ENCODE results near the gene OR8J1.

The OR8J1 gene, protein sequence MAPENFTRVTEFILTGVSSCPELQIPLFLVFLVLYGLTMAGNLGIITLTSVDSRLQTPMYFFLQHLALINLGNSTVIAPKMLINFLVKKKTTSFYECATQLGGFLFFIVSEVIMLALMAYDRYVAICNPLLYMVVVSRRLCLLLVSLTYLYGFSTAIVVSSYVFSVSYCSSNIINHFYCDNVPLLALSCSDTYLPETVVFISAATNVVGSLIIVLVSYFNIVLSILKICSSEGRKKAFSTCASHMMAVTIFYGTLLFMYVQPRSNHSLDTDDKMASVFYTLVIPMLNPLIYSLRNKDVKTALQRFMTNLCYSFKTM

DNA sequence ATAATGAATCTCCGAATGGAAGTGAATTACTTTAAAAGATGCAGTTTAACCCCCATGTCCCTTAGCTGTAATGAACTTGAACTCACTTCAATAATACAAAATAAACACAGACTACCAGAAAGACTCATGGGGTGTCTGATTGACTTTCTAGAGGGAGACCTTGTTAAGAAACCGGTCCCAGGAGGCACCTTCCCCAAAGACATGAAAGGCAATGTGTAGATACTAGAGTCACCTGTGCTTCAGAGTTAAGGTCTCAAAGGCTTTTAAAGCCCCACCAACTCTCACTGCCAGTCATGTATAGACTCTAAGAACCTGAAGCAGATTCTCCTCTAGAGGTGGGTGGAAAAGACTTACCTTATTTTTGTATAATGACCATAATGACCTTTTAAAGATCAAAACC lies at the start of gene OR8J1:
OR8J1 (plus strand) TSS at position 301 of the 400 bp plus-strand sequence. CDS start 5,956 bp downstream, outside the sequence.
- DNase-seq (ENCODE audit: low read depth) = no peak

DNA sequence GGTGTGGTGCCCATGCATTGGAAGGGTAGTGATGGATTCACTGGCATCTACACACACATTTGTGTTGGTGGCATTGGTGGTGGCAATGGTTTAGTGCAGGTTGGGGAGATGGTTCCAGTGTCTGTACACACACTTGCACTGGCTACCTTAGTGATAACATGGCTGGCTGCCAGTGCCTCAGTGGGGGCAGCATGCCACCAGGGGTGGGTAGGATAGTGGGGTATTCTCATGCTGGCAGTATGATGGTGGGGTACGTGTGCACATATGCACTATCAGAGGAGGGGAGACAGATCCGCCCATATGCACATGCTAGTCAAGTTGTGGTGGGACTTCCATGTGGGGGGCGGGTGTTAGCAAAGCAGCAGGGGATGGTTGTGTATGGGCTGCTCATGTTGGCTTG lies 46.3 kb upstream of the OR8J1 start:
- DNase-seq (ENCODE audit: low read depth) = no peak
- no peak overlapping the region for H3K4me3 ChIP-seq (ENCODE audit: low read length)
- TF ChIP-seq, protein P1, sequence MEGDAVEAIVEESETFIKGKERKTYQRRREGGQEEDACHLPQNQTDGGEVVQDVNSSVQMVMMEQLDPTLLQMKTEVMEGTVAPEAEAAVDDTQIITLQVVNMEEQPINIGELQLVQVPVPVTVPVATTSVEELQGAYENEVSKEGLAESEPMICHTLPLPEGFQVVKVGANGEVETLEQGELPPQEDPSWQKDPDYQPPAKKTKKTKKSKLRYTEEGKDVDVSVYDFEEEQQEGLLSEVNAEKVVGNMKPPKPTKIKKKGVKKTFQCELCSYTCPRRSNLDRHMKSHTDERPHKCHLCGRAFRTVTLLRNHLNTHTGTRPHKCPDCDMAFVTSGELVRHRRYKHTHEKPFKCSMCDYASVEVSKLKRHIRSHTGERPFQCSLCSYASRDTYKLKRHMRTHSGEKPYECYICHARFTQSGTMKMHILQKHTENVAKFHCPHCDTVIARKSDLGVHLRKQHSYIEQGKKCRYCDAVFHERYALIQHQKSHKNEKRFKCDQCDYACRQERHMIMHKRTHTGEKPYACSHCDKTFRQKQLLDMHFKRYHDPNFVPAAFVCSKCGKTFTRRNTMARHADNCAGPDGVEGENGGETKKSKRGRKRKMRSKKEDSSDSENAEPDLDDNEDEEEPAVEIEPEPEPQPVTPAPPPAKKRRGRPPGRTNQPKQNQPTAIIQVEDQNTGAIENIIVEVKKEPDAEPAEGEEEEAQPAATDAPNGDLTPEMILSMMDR (IDR thresholded peaks at IDR 0.05; ENCODE audit: insufficient read depth, low read depth, low read length, missing control alignments) = no peak

More for the DNA sequence above, at the start of gene OR8J1:
- TF ChIP-seq, protein P1 (IDR thresholded peaks at IDR 0.05; ENCODE audit: insufficient read depth, low read depth, low read length, missing control alignments) = no peak
- no peak within 1 kb of the TSS for H3K4me3 ChIP-seq (ENCODE audit: low read length)

DNA sequence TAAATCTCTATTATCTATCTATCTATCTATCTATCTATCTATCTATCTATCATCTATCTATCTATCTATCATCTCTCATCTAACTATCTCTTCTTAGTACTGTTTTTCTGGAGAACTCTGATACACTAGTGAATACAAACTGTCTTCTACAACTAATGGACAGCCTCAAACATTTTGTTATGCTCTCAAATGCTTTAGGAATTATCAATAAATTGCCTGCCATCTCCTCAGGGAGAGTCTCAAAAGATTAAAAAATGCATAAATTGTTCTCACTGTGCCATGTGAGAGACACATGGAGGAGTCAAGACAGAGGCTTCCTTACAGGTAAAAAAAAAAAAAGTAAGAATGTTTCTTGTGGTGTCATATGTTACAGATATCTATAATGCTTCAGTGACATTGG lies 39.2 kb upstream of the OR8J1 start, which contains the start of gene OR8K3:
OR8K3 (plus strand) TSS at position 301 of the 400 bp plus-strand sequence. CDS start 3,163 bp downstream, outside the sequence.
- DNase-seq (ENCODE audit: low read depth) = no peak
- TF ChIP-seq, protein P1 (IDR thresholded peaks at IDR 0.05; ENCODE audit: insufficient read depth, low read depth, low read length, missing control alignments) = no peak
- H3K4me3 ChIP-seq (ENCODE audit: low read length) = no peak within 1 kb of the TSS

DNA sequence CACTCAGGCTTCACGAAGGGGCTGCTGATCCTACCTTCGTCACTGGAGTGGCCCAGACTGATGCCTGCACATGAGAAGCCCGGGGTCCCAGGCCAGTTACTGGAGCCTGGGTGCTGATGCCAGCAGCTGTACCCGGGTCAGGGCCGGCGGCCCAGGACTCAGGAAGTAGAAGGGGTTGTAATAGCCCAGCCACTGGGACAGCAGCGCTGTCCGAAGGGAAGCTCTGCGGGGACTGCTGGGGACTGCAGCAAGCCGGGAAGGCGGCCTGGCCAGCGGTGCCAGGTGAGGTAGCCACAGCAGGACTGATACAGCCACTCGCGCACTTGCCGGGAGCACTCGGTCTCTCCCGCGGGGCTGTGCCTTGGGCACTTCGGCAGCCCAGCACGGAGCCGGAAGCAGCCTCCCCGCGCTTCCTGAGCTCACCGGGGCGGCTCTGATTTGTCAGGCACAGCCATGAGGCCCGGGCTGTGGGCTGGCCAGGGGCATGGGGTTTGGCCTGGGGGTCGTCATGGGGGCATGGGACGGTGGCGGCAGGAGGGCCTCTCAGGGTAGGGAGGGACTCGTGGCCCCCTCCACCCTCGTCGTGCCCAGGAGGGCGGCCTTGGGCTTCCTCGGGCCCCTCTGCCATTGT lies 22.1 kb upstream of the OR8J1 start:
- DNase-seq (ENCODE audit: low read depth) = no peak

DNA sequence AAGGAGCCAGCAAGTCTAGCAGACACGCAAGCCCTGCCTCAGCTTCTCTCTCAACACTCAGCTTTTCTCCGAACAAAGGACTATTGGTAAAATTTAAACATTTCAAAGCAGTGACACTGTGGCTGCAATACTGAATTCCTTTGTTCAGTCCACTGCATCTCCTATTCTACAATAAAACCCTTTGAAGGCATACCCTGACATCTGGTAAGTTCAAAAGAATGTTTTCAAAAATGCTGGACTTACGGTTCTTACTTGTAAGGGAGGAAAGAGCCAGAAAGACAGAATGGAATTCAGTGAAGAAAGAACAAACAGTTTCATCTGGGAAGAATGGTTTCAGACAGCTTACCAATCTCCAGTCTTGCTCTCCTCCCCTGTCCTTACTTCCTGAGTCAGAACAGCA lies 20.9 kb upstream of the OR8J1 start:
- TF ChIP-seq, protein P1 (IDR thresholded peaks at IDR 0.05; ENCODE audit: insufficient read depth, low read depth, low read length, missing control alignments) = no peak
- DNase-seq (ENCODE audit: low read depth) = no peak
- no peak overlapping the region for H3K4me3 ChIP-seq (ENCODE audit: low read length)

More for the DNA sequence above, 22.1 kb upstream of the OR8J1 start:
- no peak overlapping the region for H3K4me3 ChIP-seq (ENCODE audit: low read length)
- TF ChIP-seq, protein P1 (IDR thresholded peaks at IDR 0.05; ENCODE audit: insufficient read depth, low read depth, low read length, missing control alignments) = no peak

DNA sequence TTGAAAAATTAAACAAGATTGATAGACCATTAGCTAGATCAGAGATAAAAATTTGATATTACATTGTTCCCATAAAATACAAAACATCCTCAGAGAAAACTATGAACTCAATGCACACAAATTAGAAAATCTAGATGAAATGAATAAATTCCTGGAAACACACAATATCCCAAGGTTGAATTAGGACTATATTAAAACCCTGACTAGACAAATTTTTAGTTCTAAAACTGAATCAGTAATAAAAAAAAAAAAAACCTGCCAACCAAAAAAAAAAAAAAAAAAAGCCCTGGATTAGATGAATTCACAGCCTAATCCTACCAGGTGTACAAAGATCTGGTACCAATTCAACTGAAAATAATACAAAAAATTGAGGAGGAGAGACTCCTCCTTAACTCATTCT lies 13.8 kb upstream of the OR8J1 start:
- no peak overlapping the region for H3K4me3 ChIP-seq (ENCODE audit: low read length)
- TF ChIP-seq, protein P1 (IDR thresholded peaks at IDR 0.05; ENCODE audit: insufficient read depth, low read depth, low read length, missing control alignments) = no peak
- DNase-seq (ENCODE audit: low read depth) = no peak
